GM23338 (cell line): ENCODE results near the gene MDGA2. TPM values are rescaled to one million over a fixed set of nuclear protein-coding genes. Genes with fewer than 3 reads are reported as not detected.

Experiments used
- ATAC-seq: fragments of 200-7000 bp; cut with Tn5 transposase; 3 replicates; pipeline ENCODE4 v1.9.1; 2020
- DNase-seq: peaks from one replicate; pipeline ENCODE4 v3.0.0-alpha.2; 2015; ENCODE audit warnings: low spot score
- H2AFZ ChIP-seq: fragments of 200-600 bp; sonication (generic); 2 replicates; pipeline ENCODE4 v1.8.0; 2016; ENCODE audit warnings: antibody characterized with exemption, mild to moderate bottlenecking, moderate library complexity
- H3F3A ChIP-seq: fragments of 200-600 bp; sonication (generic); replicated peaks from 2 replicates; pipeline ENCODE4 v1.8.0; 2017; ENCODE audit warnings: antibody characterized with exemption, mixed run types, low read depth
- H3K27ac ChIP-seq: fragments of 200-600 bp; sonication (generic); 2 replicates; pipeline ENCODE4 v1.6.1; 2016; ENCODE audit warnings: low read depth
- H3K27me3 ChIP-seq: fragments of 200-600 bp; sonication (generic); 2 replicates; pipeline ENCODE4 v1.8.0; 2016; ENCODE audit warnings: mild to moderate bottlenecking, mixed run types, moderate library complexity; ENCODE audit not compliant: insufficient read depth
- H3K36me3 ChIP-seq: fragments of 200-600 bp; sonication (generic); 2 replicates; pipeline ENCODE4 v1.8.0; 2016; ENCODE audit warnings: mild to moderate bottlenecking; ENCODE audit not compliant: insufficient read depth
- H3K4me1 ChIP-seq: fragments of 200-600 bp; sonication (generic); 2 replicates; pipeline ENCODE4 v1.8.0; 2016; ENCODE audit warnings: mild to moderate bottlenecking, moderate library complexity; ENCODE audit not compliant: insufficient read depth
- H3K4me2 ChIP-seq: fragments of 200-600 bp; sonication (generic); 2 replicates; pipeline ENCODE4 v1.7.1; 2017; ENCODE audit warnings: mixed run types
- H3K4me3 ChIP-seq: fragments of 200-600 bp; sonication (generic); 2 replicates; pipeline ENCODE4 v1.6.1; 2016; ENCODE audit warnings: mixed run types
- H3K79me2 ChIP-seq: fragments of 200-600 bp; sonication (generic); replicated peaks from 2 replicates; pipeline ENCODE4 v1.8.0; 2017; ENCODE audit warnings: mild to moderate bottlenecking; ENCODE audit not compliant: insufficient read depth
- H3K9me2 ChIP-seq: fragments of 200-600 bp; sonication (generic); 2 replicates; pipeline ENCODE4 v1.8.0; 2017; ENCODE audit not compliant: insufficient read depth
- H4K20me1 ChIP-seq: fragments of 200-600 bp; sonication (generic); replicated peaks from 2 replicates; pipeline ENCODE4 v1.8.0; 2017; ENCODE audit warnings: mild to moderate bottlenecking; ENCODE audit not compliant: insufficient read depth
- H3K27ac Mint-ChIP-seq: 2 replicates; pipeline ENCODE4 v1.8.0; 2020; ENCODE audit warnings: inconsistent platforms, mild to moderate bottlenecking, moderate library complexity, mixed read lengths
- H3K27me3 Mint-ChIP-seq: 3 replicates; pipeline ENCODE4 v1.8.0; 2022; ENCODE audit warnings: low read depth, mild to moderate bottlenecking, moderate library complexity, mixed read lengths, inconsistent platforms; ENCODE audit not compliant: insufficient read depth, poor library complexity
- H3K36me3 Mint-ChIP-seq: 3 replicates; pipeline ENCODE4 v1.8.0; 2021; ENCODE audit warnings: low read depth, mild to moderate bottlenecking, inconsistent platforms, moderate library complexity, mixed read lengths
- H3K4me1 Mint-ChIP-seq: 3 replicates; pipeline ENCODE4 v1.8.0; 2020; ENCODE audit warnings: mild to moderate bottlenecking, inconsistent platforms, mixed read lengths
- H3K4me3 Mint-ChIP-seq: 3 replicates; pipeline ENCODE4 v1.8.0; 2021; ENCODE audit warnings: moderate library complexity, mild to moderate bottlenecking, inconsistent platforms, mixed read lengths
- H3K9me3 Mint-ChIP-seq: 3 replicates; pipeline ENCODE4 v1.8.0; 2020; ENCODE audit warnings: moderate library complexity, mild to moderate bottlenecking, inconsistent platforms, mixed read lengths
- CTCF ChIP-seq, 2 experiments: fragments of 200-600 bp in 1 of 2; sonication (generic) in 1 of 2; conservative IDR thresholded peaks; 2 replicates each; pipeline versions ENCODE4 v1.5.1 to v1.6.1; 2016 to 2017; ENCODE audit warnings: antibody characterized with exemption in 2 of 2, low read depth in 2 of 2, mild to moderate bottlenecking in 2 of 2, moderate library complexity in 1 of 2
- ETS1 ChIP-seq: IDR thresholded peaks from 2 replicates; pipeline ENCODE4 v1.6.1; 2016; ENCODE audit warnings: antibody characterized with exemption
- JUNB ChIP-seq: IDR thresholded peaks from one replicate; pipeline ENCODE4 v1.6.1; 2016; ENCODE audit warnings: antibody characterized with exemption; ENCODE audit not compliant: unreplicated experiment
- POLR2AphosphoS5 ChIP-seq: IDR thresholded peaks from 2 replicates; pipeline ENCODE4 v1.6.1; 2016; ENCODE audit warnings: antibody characterized with exemption, low read depth
- STAT1 ChIP-seq: IDR thresholded peaks from one replicate; pipeline ENCODE4 v1.6.1; 2016; ENCODE audit warnings: antibody characterized with exemption; ENCODE audit not compliant: unreplicated experiment
- ZNF331 ChIP-seq: fragments of 250-450 bp; sonication (Bioruptor Pico); IDR thresholded peaks from 2 replicates; pipeline ENCODE4 v1.5.0; 2020; ENCODE audit warnings: low read depth, mild to moderate bottlenecking, moderate library complexity
- ZNF462 ChIP-seq: fragments of 250-450 bp; sonication (Bioruptor Pico); IDR thresholded peaks from 2 replicates; pipeline ENCODE4 v1.5.0; 2020; ENCODE audit warnings: mild to moderate bottlenecking, moderate library complexity
- polyA plus RNA-seq: library from polyadenylated mRNA; unstranded; fragments of >200 nt; fragmentation: Nextera tagmentation; extraction: Ambion mirVana; gene quantifications from 2 replicates; pipeline ENCODE4 v1.2.1, GENCODE V29; 2016
- total RNA-seq: library from RNA; depleted of rRNA; stranded (reverse); fragments of >200 nt; shearing (Covaris generic); gene quantifications from 2 replicates; pipeline ENCODE4 v1.2.3, GENCODE V29; 2014

The MDGA2 gene
- total and polyA plus RNA-seq, 2 experiments from 2014 or later: 0.68 to 1.7 TPM

- Histone ChIP-seq H4K20me1 (no peaks in the 10 kb centered on the region), H3K4me3 (no peak overlapping the region), H2AFZ (no peak overlapping the region), H3K9me2 (no peaks in the 10 kb centered on the region), H3F3A (no peaks in the 10 kb centered on the region), H3K36me3 (no peaks in the 10 kb centered on the region), H3K4me2 (no peak overlapping the region), H3K79me2 (no peaks in the 10 kb centered on the region), H3K4me1 (peaks cover 11% of the 10 kb centered on the region), H3K27me3 (no peaks in the 10 kb centered on the region), H3K27ac (no peak overlapping the region)
- ATAC-seq: no peak
- DNase-seq: no peak
- H3K9me3 Mint-ChIP-seq: no peaks in the 10 kb centered on the region
- peaks cover 13% of the 10 kb centered on the region for H3K4me1 Mint-ChIP-seq
- no peaks in the 10 kb centered on the region for H3K27me3 Mint-ChIP-seq
- H3K36me3 Mint-ChIP-seq: no peaks in the 10 kb centered on the region
- H3K4me3 Mint-ChIP-seq: no peak overlapping the region
- no peak overlapping the region for H3K27ac Mint-ChIP-seq
- TF ChIP-seq POLR2AphosphoS5 (no peak), ETS1 (no peak), ZNF462 (no peak), ZNF331 (CRISPR knock-in tag) (no peak), JUNB (no peak), STAT1 (no peak), CTCF (conservative IDR thresholded peaks at IDR 0.05; ENCODE audit: low read depth in 2 of 2) (no peak)
Observed at GRCh38 chr14:47345016-47345415, 330.4 kb downstream of the MDGA2 start.
